CD4-positive, alpha-beta T cell treated with Interleukin-2 at 100 ng/mL for 4 hours (primary cell): ENCODE results near the gene LDLRAD3.

Source experiments
- DNase-seq: peaks from one replicate; pipeline ENCODE4 v3.0.0-alpha.2; 2020; ENCODE audit warnings: low spot score

The LDLRAD3 gene

GRCh38 chr11:36077886-36078685 is 134.2 kb downstream of the LDLRAD3 start:
- no peak for DNase-seq

DNA sequence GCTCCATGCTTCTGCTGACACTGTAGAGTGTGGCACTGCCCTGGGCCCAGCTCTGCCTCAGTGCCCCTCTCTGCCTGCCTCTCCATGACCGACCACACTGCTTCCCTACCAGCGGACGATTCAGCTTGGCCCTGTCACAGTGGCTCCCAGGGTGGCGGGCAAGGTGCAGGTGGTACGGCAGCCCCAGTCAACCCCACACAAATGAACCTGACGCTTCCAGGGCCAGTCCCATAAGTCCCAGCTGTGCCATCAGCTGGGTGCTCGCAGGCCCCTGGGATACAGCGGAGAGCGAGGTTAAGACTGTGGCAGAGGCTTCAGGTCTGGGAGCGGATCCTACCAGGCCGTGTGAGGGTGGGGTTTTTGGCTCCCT is 134.8 kb downstream of the LDLRAD3 start:
- DNase-seq, result no peak

GRCh38 chr11:36079878-36080675 is 136.2 kb downstream of the LDLRAD3 start:
- DNase-seq, result no peak

DNA sequence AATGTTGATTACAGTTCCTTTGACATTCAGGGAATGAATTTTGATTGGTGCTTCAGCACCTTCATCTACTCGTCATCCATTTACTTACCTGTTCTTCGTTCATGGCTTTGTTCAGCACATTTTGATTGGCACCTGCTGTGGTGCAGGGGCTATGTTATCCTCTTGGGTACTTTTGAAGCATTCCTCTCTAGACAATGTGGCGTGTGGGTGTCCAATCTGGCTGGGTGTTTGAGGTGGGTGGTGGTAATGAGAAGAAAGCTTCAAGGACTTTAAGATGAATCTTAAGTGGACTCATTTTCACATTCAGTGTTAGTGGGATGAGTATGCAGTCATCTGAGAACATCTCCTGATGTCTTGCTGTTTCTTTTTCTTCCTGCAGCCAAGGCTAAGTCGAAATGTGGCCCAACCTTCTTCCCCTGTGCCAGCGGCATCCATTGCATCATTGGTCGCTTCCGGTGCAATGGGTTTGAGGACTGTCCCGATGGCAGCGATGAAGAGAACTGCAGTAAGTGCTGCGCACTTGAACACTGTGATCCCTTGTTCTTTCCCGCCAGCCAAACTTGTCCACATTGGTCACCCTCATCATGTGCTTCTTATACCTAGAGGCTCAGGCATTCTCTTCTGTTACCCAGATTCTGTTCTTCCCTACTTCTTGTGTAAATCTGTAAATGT is 137.5 kb downstream of the LDLRAD3 start:
- DNase-seq, result no peak

DNA sequence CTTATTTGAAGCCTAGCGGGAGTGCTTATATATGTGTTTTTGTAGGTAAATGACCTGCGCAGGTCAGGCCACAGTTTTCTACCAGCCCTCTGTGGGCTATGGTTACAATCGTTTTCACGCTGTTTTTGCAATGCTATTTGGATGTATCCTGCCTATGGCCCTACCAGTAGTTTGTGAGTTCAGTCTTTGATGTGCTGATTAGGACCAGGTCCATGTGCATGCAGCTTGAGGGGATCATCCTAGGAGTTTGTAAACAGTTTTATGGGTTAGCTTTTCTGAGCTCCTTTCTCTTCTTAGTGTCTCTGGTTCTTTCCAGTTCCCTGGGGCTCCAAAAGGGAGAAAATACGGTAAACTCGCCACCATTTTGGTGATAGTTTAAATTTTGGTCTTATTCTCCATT is 142.5 kb downstream of the LDLRAD3 start:
- no peak for DNase-seq

- DNase-seq, result no peak
Measured at GRCh38 chr11:36088266-36088972, 144.6 kb downstream of the LDLRAD3 start.

DNA sequence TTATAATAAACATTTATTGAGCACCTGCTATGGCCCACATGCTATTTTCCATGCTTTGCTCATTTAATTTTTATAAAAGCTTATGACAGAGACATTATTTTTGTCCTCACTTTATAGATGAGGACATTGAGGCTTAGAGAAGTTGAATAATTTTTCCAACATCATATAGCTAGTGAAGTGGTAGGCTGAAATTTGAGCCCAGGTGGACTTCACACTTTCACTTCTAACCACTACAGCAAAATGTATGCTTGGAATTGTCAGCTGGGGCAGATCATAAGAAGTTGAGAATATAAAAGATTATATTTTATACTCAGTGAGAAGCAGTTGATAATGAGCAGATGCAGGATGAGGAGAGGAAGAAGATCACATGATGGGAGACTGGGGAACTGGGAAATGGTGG is 146.1 kb downstream of the LDLRAD3 start:
- no peak for DNase-seq

- no peak for DNase-seq
Measured at GRCh38 chr11:36090356-36091109, 146.7 kb downstream of the LDLRAD3 start.

DNA sequence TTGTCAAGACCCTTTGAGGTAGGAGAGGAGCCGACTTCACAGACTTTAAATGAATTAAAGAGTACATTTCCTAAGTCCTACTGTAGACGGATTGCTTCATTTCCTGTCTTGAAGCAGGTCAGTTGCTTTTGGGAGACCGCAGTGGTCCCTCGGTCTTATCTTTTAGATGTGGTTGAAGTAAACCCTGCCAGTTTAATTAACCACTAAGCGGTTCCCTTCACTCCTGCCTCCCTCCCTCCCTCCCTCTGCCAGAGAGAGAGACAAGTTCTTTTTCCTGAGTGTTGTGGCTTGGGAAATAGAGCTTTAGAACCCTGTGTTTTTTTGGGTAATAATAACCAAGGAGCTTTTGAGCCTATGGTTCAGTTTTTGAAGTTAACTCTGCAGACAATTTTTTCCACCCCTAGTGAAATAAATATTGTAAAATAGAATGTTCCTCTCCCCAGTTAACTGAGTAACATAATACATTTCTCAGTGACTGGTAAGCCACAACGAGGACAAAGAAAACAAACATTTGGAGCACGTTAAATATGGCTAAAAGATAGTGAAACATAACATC is 147.5 kb downstream of the LDLRAD3 start:
- no peak for DNase-seq

DNA sequence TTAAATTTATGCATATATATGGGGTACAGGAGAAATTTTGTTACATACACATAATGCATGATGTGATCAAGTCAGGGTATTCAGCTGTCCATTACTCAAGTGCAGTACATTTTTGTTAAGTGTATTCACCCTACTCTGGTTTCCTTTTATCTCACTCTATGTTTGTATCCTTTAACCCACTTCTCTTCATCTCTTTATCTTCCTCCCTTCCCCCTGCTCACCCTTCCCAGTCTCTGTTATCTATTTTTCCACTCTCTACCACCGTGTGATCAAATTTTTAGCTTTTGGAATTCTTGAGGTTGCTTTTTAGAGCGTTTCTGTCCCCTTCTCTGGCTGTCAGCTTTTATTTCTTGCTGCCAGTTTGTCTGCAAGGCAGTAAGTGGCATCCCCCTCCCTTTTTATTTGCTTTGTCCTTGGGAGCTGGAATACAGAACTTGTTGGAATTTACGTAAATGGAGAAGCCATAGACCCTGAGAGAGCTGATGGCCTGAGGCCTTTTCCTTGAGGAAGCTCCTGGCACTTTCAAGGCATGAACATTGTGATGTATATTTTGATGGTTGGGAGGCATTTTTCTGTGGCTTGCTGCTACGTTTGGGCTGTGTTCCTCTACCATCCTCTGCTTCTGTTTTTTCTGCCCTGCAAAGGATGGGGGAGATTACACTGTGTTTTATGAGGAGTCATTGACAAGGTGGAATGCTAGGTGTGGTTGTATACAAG is 148.6 kb downstream of the LDLRAD3 start:
- DNase-seq, result no peak

- no peak for DNase-seq
Measured at GRCh38 chr11:36093548-36093947, 149.7 kb downstream of the LDLRAD3 start.

DNA sequence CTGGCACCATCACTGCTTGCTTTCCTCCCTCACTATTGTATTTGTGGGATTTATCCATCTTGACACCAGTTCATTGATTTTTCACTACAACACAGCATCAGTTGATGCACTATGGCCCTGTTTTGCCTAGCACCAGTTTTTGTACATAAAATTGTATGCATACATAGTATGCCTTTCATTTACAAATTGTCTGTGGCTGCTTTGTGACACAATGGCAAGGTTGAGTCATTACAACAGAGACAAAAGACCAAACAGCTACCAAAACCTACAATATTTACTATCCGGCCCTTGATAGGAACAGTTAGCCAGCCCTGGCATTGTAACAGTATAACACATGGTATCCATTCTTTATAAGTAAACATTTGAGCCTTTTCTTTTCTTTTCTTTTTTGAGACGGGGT is 150.3 kb downstream of the LDLRAD3 start:
- no peak for DNase-seq

DNA sequence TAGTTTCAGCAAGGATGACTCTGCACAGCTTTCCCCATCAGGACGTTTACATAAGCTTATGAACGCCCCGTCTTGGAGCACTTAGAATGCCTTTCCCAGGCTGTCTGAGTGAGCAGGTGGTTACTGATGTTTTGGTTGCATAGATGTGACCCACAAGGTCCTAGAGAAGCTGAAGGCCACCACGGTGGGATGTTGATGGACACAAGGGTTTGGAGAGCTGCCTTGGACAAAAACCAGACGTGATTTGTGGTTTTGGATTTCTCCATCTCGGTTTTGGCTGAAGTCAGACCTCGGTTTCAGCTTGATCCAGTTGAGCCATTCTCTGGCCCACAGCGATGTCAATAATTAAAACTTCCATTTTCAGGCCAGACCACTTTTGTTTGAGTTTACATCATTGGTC is 151.9 kb downstream of the LDLRAD3 start:
- DNase-seq, result no peak

DNA sequence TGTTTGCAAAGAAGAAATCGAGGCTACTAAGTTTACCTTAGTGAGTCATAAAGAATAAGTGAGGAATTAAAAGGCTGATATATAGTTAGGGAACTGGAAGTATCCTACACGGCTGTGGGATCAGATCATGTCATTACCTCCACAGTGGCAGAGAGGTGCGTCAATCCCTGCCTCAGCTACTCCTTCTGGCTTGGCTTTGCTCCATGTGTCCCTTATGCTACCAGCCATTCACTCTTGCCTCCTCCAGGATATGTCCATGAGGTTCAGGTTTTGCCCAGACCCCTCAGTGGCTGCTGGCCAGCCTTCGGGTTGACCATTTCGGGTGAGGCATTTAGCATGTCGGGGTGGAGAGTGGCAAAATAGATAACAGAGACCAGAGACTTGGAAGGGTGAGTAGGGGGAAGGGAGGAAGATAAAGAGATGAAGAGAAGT is 153.4 kb downstream of the LDLRAD3 start:
- no peak for DNase-seq

DNA sequence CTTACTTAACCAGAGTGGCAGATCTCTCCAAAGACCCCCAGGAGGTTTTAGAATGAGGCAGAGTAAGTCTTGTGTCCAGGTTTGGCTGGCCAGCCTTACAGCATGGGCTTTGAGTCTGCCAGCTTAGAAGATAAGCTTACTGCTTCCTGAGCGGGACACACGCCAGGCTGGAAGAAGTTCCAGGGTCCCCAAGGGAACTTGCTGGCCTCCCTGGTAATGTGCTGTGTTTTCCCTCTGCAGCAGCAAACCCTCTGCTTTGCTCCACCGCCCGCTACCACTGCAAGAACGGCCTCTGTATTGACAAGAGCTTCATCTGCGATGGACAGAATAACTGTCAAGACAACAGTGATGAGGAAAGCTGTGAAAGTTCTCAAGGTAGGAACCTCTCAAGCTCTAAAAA is 154.2 kb downstream of the LDLRAD3 start:
- DNase-seq, result no peak

GRCh38 chr11:36098853-36099375 is 155.1 kb downstream of the LDLRAD3 start:
- no peak for DNase-seq

- DNase-seq, result no peak
Measured at GRCh38 chr11:36101466-36101865, 157.6 kb downstream of the LDLRAD3 start.

DNA sequence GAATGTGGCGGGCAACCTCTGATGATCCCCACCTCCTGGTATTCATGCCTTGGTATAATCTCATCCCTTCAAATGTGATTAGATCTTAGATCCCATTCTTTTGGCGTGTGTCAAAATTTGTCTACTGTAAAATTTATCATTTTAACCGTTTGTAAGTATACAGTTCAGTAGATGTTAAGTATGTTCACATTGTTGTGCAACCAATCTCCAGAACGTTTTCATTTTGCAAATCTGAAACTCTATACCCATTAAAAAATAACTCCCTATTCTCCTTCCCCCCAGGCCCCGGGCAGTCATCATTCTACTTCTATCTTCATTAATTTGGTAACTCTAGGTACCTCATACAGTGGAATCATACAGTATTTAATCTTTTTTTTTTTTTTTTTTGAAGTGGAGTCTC is 159.0 kb downstream of the LDLRAD3 start:
- no peak for DNase-seq

- DNase-seq, result no peak
Measured at GRCh38 chr11:36103933-36104530, 160.2 kb downstream of the LDLRAD3 start.

DNA sequence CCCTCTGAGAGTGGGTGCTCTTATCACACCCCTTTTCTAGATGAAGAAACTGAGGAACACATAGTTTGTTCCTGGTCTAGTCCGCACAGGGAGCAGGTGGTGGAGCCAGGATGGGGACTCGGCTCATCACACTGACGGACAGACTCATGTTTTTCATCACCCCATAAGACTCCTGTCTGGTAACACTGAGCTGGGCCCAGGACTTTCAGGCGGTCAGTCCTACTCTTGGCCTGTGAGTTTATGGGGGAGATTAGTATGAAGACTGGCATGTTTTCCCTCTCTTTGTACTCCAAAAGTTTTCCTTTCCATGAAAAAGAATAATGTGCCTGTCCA is 160.8 kb downstream of the LDLRAD3 start:
- DNase-seq, result no peak
